Smooth muscle cell (in vitro differentiated cells): ENCODE data around the gene CEP43. TPM values are rescaled to one million over a fixed set of nuclear protein-coding genes. Genes with fewer than 3 reads are reported as not detected.
A peak's percentile ranks its signal among the peaks of the same experiment; 100 is the strongest.

Experiments
- DNase-seq: peaks from one replicate; lab custom pipeline; 2025; ENCODE audit not compliant: unreplicated experiment; lab: John Stamatoyannopoulos, UW
- H2AFZ ChIP-seq: fragments of 200-600 bp; sonication (generic); 2 replicates; pipeline ENCODE4 v1.6.0; 2016; ENCODE audit warnings: antibody characterized with exemption, low read depth, mild to moderate bottlenecking
- H3F3A ChIP-seq: fragments of 200-600 bp; sonication (generic); 2 replicates; pipeline ENCODE4 v1.6.0; 2017; ENCODE audit warnings: antibody characterized with exemption, low read depth
- H3K27ac ChIP-seq: fragments of 200-600 bp; sonication (generic); 2 replicates; pipeline ENCODE4 v1.5.1; 2016; ENCODE audit warnings: low read depth, mild to moderate bottlenecking
- H3K27me3 ChIP-seq: fragments of 200-600 bp; sonication (generic); 2 replicates; pipeline ENCODE4 v1.6.1; 2016; ENCODE audit warnings: low read depth, mild to moderate bottlenecking
- H3K36me3 ChIP-seq: fragments of 200-600 bp; sonication (generic); 2 replicates; pipeline ENCODE4 v1.5.1; 2016; ENCODE audit warnings: low read depth
- H3K4me1 ChIP-seq: fragments of 200-600 bp; sonication (generic); 2 replicates; pipeline ENCODE4 v1.5.1; 2016; ENCODE audit warnings: low read depth
- H3K4me2 ChIP-seq: fragments of 200-600 bp; sonication (generic); 2 replicates; pipeline ENCODE4 v1.6.0; 2016; ENCODE audit warnings: mild to moderate bottlenecking
- H3K4me3 ChIP-seq: fragments of 200-600 bp; sonication (generic); 2 replicates; pipeline ENCODE4 v1.5.1; 2016; ENCODE audit warnings: mild to moderate bottlenecking
- H3K79me2 ChIP-seq: fragments of 200-600 bp; sonication (generic); 2 replicates; pipeline ENCODE4 v1.6.0; 2016; ENCODE audit warnings: low read depth, mild to moderate bottlenecking
- H3K9ac ChIP-seq: fragments of 200-600 bp; sonication (generic); 2 replicates; pipeline ENCODE4 v1.6.0; 2016; ENCODE audit warnings: low read depth
- H3K9me3 ChIP-seq: fragments of 200-600 bp; sonication (generic); replicated peaks from 2 replicates; pipeline ENCODE4 v1.5.1; 2016; ENCODE audit warnings: low read depth
- H4K20me1 ChIP-seq: fragments of 200-600 bp; sonication (generic); 2 replicates; pipeline ENCODE4 v1.6.0; 2016; ENCODE audit warnings: low read depth
- CTCF ChIP-seq: fragments of 200-600 bp; sonication (generic); IDR thresholded peaks from 2 replicates; pipeline ENCODE4 v1.5.1; 2017; ENCODE audit warnings: borderline replicate concordance, mild to moderate bottlenecking, antibody characterized with exemption; ENCODE audit not compliant: insufficient read depth, poor library complexity, severe bottlenecking
- WGBS: methylation state at CpG from one replicate; pipeline ENCODE4 v1.1.7; 2016; ENCODE audit warnings: low lambda C conversion rate; 5-methylcytosine and 5-hydroxymethylcytosine counted together
- polyA plus RNA-seq: library from polyadenylated mRNA; unstranded; fragments of >200 nt; fragmentation: Nextera tagmentation; extraction: Ambion mirVana; gene quantifications from 2 replicates; pipeline ENCODE4 v1.2.1, GENCODE V29; 2016
- total RNA-seq: library from RNA; depleted of rRNA; stranded (reverse); fragments of >200 nt; gene quantifications from 2 replicates; pipeline ENCODE4 v1.2.3, GENCODE V29; 2014

CEP43 gene
- total and polyA plus RNA-seq, 2 experiments from 2014 or later: 13.2 to 16.0 TPM

GRCh38 chr6:166957805-166958076 is 41.5 kb upstream of the CEP43 start:
- peaks cover 13% of the 10 kb centered on the region for H3K4me1 ChIP-seq
- TF ChIP-seq CTCF: no peak
- no peaks in the 10 kb centered on the region for H3K79me2 ChIP-seq
- no peaks in the 10 kb centered on the region for H4K20me1 ChIP-seq
- no peak overlapping the region for H3K4me2 ChIP-seq
- WGBS: 92% methylated on average over 5 of the region's 5 CpGs
- no peaks in the 10 kb centered on the region for H3K36me3 ChIP-seq
- DNase-seq: no peak
- no peak overlapping the region for H3K9ac ChIP-seq
- no peaks in the 10 kb centered on the region for H3K9me3 ChIP-seq
- no peak overlapping the region for H3K27ac ChIP-seq
- no peaks in the 10 kb centered on the region for H3K27me3 ChIP-seq
- no peak overlapping the region for H2AFZ ChIP-seq
- no peaks in the 10 kb centered on the region for H3F3A ChIP-seq
- H3K4me3 ChIP-seq: peak overlapping the region; percentile 85

- Histone ChIP-seq H2AFZ (no peak overlapping the region), H3K27me3 (no peaks in the 10 kb centered on the region), H3K9ac (no peak overlapping the region), H3K27ac (no peak overlapping the region), H4K20me1 (no peaks in the 10 kb centered on the region), H3K36me3 (no peaks in the 10 kb centered on the region), H3K79me2 (no peaks in the 10 kb centered on the region), H3K4me2 (no peak overlapping the region), H3K4me1 (peaks cover 13% of the 10 kb centered on the region), H3K9me3 (no peaks in the 10 kb centered on the region), H3F3A (no peaks in the 10 kb centered on the region), H3K4me3 (no peak overlapping the region)
- no peak for TF ChIP-seq CTCF
- WGBS: 84% methylated on average over 13 of the region's 13 CpGs
- DNase-seq: no peak
Measured at GRCh38 chr6:166958926-166959861, 40.0 kb upstream of the CEP43 start.

GRCh38 chr6:166959911-166960608 is 39.1 kb upstream of the CEP43 start:
- no peaks in the 10 kb centered on the region for H3K79me2 ChIP-seq
- H3K4me1 ChIP-seq: peaks cover 13% of the 10 kb centered on the region
- 92% methylated on average over 9 of the region's 9 CpGs for WGBS
- H3K4me3 ChIP-seq: no peak overlapping the region
- no peak for TF ChIP-seq CTCF
- H3K9ac ChIP-seq: no peak overlapping the region
- no peaks in the 10 kb centered on the region for H4K20me1 ChIP-seq
- H3K9me3 ChIP-seq: no peaks in the 10 kb centered on the region
- no peak overlapping the region for H3K27ac ChIP-seq
- H2AFZ ChIP-seq: no peak overlapping the region
- DNase-seq: no peak
- H3F3A ChIP-seq: no peaks in the 10 kb centered on the region
- no peak overlapping the region for H3K4me2 ChIP-seq
- H3K27me3 ChIP-seq: no peaks in the 10 kb centered on the region
- no peaks in the 10 kb centered on the region for H3K36me3 ChIP-seq
